ENCODE data around the gene GALNTL6.

DNA sequence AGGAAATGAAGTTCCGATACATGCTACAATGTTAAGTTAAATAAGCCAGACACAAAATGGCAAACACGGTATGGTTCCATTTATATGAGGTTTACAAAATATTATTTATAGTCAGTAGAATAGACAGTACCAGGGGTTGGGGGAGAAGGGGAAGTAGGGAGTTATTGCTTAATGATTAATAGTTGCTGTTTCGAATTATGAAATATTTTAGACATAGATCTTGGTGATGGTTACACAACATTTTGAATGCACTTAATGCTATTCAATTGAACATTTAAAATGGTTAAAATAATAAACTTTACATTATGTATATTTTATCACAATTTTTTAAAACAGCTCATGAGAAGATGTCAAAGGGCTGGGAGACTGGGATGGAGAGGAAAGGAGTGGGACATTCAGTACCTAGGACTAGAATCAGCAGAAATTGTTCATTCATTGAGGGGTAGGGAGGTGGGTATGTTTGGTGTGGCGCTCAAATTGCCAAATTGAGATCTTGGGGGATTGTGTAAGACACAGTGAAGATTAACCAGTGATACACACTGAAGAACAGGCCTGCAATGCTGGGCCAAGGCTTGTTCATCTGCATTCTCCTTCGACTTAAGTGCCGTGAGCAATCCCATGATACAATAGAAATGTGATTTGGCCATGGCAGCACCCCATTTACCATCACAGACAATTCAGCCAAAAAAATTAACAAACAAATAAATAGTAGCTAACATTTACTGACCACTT, 1189.8 kb downstream of the GALNTL6 start:
- TF ChIP-seq, protein P1, sequence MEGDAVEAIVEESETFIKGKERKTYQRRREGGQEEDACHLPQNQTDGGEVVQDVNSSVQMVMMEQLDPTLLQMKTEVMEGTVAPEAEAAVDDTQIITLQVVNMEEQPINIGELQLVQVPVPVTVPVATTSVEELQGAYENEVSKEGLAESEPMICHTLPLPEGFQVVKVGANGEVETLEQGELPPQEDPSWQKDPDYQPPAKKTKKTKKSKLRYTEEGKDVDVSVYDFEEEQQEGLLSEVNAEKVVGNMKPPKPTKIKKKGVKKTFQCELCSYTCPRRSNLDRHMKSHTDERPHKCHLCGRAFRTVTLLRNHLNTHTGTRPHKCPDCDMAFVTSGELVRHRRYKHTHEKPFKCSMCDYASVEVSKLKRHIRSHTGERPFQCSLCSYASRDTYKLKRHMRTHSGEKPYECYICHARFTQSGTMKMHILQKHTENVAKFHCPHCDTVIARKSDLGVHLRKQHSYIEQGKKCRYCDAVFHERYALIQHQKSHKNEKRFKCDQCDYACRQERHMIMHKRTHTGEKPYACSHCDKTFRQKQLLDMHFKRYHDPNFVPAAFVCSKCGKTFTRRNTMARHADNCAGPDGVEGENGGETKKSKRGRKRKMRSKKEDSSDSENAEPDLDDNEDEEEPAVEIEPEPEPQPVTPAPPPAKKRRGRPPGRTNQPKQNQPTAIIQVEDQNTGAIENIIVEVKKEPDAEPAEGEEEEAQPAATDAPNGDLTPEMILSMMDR (IDR thresholded peaks at IDR 0.05) = no peak
- TF ChIP-seq EZH2 (IDR thresholded peaks at IDR 0.05; ENCODE audit: borderline replicate concordance, insufficient read depth, low read depth, low read length, poor library complexity, severe bottlenecking) = no peak
